Stimulated activated memory B cell treated with anti-CD40 and anti-IgM and Interleukin-4, amounts not matched to agents 10 μg/mL and 1 μg/mL and 100 μg/mL, for 72 hours (primary cell): ENCODE measurements around the gene KRT6C.

Experiments
- ATAC-seq: fragments of 150-1000 bp; cut with Tn5 transposase; 2 replicates; pipeline ENCODE4 v1.10.0; 2021
- H3K27ac Mint-ChIP-seq: one replicate; pipeline ENCODE4 v1.8.0; 2022; ENCODE audit warnings: mild to moderate bottlenecking, mixed read lengths
- H3K27me3 Mint-ChIP-seq: one replicate; pipeline ENCODE4 v1.8.0; 2022; ENCODE audit warnings: mixed read lengths
- H3K36me3 Mint-ChIP-seq: one replicate; pipeline ENCODE4 v1.8.0; 2022; ENCODE audit warnings: mixed read lengths
- H3K4me1 Mint-ChIP-seq: one replicate; pipeline ENCODE4 v1.8.0; 2022; ENCODE audit warnings: mixed read lengths
- H3K4me3 Mint-ChIP-seq: one replicate; pipeline ENCODE4 v1.8.0; 2022; ENCODE audit warnings: mild to moderate bottlenecking, moderate library complexity, mixed read lengths
- H3K9me3 Mint-ChIP-seq: one replicate; pipeline ENCODE4 v1.8.0; 2022; ENCODE audit warnings: mixed read lengths

KRT6C gene

DNA sequence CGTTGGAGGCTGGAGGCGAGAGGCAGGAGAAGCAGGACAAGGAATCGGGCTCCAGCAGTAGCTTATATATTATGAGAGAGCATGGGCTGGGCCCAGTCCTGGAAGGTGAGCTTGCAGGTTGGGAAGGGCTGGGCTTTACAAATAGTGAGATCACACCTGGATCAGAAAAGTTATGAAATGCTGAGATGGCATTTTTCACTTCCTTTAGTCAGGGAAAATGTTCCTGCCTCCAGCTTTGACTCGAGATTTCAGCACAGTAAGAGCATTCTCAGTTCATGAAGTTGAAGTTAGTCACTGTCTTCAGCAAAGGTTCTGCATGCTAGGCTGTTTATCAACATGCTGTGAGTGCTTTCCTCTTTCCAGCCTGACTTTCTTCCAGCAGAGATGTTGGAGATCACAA lies at the start of gene KRT6C:
Gene KRT6C (minus strand): TSS at position 38 of the 400 bp plus-strand sequence. CDS start 68 bp downstream, outside the sequence.
- H3K9me3 Mint-ChIP-seq = peaks cover 5% of the 10 kb centered on the region

DNA sequence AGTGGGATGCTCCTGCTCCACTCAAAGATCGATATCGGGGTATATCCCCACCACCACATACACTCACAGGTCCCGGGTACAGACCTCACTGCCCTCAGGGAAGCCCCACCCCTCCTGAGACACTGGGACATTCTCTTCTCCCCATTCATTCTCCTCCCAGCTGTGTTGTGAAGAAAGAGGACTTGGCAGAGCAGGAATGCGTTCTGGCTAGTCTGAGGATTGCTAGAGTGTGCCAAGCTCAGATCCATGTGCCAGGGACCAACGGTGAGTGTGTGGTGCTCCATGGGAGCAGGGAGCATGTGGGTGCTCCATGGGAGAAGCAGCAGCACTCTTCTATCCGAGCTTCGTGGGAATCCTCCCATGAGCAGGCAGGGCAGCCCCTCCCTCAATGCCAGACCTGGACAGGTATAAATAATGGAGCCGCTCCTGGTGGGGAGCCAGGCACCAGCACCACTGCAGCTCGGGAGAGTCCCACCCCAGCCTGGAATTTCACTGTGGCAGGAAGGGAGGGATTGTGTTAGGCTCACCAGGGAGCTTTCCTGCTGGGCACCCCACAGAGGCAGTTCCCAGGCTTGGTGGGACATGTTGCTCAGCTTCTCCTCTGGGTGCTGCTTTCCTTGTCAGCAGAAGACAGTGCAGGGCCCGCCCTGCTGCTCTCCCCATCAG lies 48.9 kb upstream of the KRT6C start:
- Mint-ChIP-seq H3K4me1 (no peaks in the 10 kb centered on the region), H3K27me3 (peaks cover 25% of the 10 kb centered on the region), H3K27ac (no peak overlapping the region), H3K4me3 (no peak overlapping the region), H3K36me3 (no peaks in the 10 kb centered on the region), H3K9me3 (no peaks in the 10 kb centered on the region)
- no peak for ATAC-seq

More for the DNA sequence above, at the start of gene KRT6C:
- H3K36me3 Mint-ChIP-seq = no peaks in the 10 kb centered on the region
- no peaks in the 10 kb centered on the region for H3K4me1 Mint-ChIP-seq
- no peak for ATAC-seq
- H3K4me3 Mint-ChIP-seq = no peak within 1 kb of the TSS
- no peak within 1 kb of the TSS for H3K27ac Mint-ChIP-seq
- no peaks in the 10 kb centered on the region for H3K27me3 Mint-ChIP-seq

DNA sequence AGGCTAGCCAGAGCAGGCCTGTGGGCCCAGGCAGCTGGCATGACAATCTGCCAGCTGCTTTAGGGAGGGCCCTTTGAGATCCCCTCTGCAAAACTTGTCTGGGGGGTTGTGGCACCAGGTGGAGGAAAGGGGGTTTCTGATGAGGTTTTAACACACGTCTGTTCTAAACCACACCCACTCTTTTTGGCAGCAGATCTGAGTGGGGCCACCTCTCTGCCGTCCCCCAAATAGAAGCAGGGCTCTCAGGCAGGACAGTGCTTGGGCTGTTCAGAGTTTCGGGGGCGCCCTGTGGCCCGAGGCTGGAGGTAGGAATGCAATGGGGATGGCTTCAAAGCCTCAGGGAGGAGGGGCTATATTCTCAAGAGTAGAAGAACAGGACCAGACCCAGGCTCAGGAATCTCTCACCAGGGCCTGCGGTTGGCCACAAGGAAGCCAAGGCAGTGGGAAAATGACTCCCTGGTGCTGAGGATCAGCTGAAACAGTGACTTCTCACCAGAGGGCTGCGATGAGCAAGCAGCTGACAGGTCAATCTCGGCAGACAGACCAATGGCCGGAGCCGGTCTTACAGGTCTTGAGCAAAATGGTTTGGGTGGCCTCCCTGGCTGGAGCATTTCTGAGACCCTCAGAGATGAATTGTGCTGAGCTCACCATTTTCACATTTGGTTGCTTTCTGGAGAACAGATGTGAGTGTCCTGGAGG lies 48.1 kb upstream of the KRT6C start:
- Mint-ChIP-seq H3K27ac (no peak overlapping the region), H3K4me1 (no peaks in the 10 kb centered on the region), H3K9me3 (no peaks in the 10 kb centered on the region), H3K4me3 (no peak overlapping the region), H3K36me3 (no peaks in the 10 kb centered on the region), H3K27me3 (peaks cover 21% of the 10 kb centered on the region)
- ATAC-seq = no peak

DNA sequence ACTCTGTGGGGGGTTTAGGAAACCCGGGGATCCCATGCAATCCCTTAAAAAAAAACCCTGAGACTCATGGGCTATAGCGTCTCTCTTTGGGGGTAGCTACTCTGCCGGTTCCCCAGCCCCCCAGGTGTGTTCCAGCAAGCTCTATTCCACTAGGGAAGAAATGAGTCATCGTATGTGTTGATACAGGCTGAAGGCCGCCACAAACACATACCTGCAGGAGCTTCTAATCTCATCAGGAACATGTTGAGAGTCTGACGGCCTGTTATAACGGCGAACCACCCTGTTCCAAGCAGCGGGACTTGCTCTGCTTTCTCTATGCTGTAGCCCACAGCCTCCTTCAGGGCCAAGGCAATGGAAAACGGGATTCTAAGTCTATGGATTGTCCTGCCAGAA lies 47.6 kb upstream of the KRT6C start:
- Mint-ChIP-seq H3K27me3 (peaks cover 17% of the 10 kb centered on the region), H3K36me3 (no peaks in the 10 kb centered on the region), H3K4me1 (no peaks in the 10 kb centered on the region), H3K4me3 (no peak overlapping the region), H3K9me3 (no peaks in the 10 kb centered on the region), H3K27ac (no peak overlapping the region)
- ATAC-seq = no peak

DNA sequence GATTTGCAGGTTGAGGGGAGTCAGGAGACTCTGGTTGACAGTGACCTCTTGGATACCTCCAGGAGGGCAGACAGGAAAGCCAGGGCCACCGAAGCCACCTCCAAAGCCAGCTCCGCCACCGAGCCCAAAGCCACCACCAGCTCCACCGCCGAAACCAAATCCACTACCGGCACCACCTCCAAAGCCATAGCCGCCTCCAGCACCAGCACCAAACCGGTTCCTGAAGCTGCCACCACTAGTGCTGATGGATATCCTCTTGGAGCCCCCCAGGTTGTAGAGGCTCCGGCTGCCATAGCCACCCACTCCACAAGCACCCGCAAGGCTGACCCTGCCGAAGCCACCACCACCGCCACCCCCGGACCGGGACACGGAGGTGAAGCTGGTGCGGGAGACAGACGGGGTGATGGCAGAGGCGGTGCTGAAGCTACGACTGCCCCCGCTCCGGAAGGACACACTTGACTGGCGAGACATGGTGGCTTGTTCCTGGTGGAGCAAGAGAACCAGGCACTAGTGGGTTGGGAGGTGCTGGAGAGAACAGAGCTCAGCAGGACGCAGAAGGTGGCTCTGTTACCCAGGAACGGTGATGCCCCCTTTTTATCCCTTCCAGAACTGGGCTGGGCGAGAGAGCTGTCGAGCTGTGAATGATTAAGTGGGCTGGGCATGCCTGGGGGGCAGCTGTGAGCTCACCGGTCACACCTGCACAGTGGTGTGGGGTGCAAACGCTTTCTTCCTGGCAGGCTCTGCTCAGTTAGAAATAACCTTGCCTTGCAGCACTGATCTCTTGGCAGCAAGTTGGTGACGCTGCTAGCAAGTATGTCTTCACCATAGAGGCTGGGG lies 46.4 kb upstream of the KRT6C start, which contains the start of gene KRT5:
Gene KRT5 (minus strand): TSS at position 569 of the 837 bp plus-strand sequence. CDS start 98 bp downstream, at position 471.
- H3K27me3 Mint-ChIP-seq = peaks cover 23% of the 10 kb centered on the region
- no peak within 1 kb of the TSS for H3K4me3 Mint-ChIP-seq
- no peaks in the 10 kb centered on the region for H3K9me3 Mint-ChIP-seq
- H3K27ac Mint-ChIP-seq = no peak within 1 kb of the TSS
- no peaks in the 10 kb centered on the region for H3K36me3 Mint-ChIP-seq
- no peak for ATAC-seq
- no peaks in the 10 kb centered on the region for H3K4me1 Mint-ChIP-seq

DNA sequence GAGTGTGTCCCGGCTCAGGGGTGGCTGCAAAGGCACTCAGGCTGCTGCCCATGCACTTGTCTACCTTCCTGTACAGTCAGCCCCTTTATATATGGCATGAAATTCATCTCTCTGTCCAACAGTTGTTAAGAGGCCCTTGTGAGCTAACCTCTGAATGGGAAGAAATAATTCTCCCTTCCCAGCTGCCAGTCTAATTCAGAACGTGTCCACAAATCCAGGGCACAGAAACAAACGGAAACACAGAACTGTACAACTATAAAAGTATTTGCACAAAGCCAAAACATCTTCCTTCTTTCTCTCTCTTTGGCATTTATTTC lies 45.7 kb upstream of the KRT6C start:
- Mint-ChIP-seq H3K36me3 (no peaks in the 10 kb centered on the region), H3K27me3 (peaks cover 30% of the 10 kb centered on the region), H3K4me3 (no peak overlapping the region), H3K27ac (no peak overlapping the region), H3K4me1 (no peaks in the 10 kb centered on the region), H3K9me3 (no peaks in the 10 kb centered on the region)
- no peak for ATAC-seq

DNA sequence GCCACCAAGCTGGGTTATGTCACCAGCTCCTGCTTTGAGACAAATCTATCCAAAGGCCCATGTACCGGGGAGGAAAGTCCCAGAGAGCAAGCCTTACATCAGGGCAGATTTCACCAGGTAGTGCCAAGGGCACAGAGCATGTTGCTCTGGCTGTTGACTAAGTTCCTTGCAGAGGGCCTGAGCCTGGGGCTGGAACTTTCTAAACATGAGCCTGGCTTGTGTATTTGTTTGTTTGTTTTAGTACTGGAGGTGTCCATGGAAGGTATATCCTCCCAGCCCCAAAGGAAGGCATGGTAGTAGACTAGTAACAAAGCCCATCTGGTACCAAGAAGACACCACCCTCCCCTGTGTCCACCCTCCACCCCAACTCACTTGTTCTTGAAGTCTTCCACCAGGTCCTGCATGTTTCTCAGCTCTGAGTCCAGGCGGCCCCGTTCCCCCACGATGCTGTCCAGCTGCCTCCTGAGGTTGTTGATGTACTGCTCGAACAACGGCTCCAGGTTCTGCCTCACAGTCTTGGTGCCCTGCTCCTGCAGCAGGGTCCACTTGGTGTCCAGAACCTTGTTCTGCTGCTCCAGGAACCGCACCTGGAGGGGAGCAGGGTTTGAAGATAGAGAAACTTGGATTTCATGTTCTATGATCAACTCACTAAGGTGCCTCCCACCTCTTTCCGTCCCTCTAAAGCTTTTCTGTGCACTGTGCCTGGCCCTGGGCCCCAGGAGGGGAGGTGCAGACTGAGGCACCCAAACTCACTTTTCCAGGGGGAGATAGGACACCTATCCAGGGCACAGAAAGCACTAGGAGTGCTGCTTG lies 45.2 kb upstream of the KRT6C start:
- H3K27me3 Mint-ChIP-seq = peaks cover 35% of the 10 kb centered on the region
- H3K4me1 Mint-ChIP-seq = no peaks in the 10 kb centered on the region
- no peaks in the 10 kb centered on the region for H3K36me3 Mint-ChIP-seq
- H3K4me3 Mint-ChIP-seq = no peak overlapping the region
- ATAC-seq = no peak
- H3K27ac Mint-ChIP-seq = no peak overlapping the region
- H3K9me3 Mint-ChIP-seq = no peaks in the 10 kb centered on the region

DNA sequence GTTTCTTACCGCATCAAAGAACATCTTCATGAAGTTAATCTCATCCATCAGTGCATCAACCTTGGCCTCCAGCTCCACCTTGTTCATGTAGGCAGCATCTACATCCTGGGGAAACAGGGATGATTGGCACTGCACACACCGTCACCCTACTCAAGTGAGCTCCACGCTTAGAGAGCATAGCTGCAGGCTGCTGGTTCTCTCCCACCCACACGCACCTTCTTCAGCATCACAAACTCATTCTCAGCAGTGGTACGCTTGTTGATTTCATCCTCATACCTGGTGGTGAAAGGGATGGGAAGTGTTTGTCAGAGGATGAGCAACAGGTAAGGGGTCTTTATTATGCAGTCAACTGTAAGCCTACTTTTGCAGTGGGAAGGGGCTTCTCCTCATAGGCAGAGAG lies 44.3 kb upstream of the KRT6C start:
- Mint-ChIP-seq H3K27me3 (peaks cover 36% of the 10 kb centered on the region), H3K36me3 (no peaks in the 10 kb centered on the region), H3K27ac (no peak overlapping the region), H3K4me1 (no peaks in the 10 kb centered on the region), H3K9me3 (no peaks in the 10 kb centered on the region), H3K4me3 (no peak overlapping the region)
- no peak for ATAC-seq

DNA sequence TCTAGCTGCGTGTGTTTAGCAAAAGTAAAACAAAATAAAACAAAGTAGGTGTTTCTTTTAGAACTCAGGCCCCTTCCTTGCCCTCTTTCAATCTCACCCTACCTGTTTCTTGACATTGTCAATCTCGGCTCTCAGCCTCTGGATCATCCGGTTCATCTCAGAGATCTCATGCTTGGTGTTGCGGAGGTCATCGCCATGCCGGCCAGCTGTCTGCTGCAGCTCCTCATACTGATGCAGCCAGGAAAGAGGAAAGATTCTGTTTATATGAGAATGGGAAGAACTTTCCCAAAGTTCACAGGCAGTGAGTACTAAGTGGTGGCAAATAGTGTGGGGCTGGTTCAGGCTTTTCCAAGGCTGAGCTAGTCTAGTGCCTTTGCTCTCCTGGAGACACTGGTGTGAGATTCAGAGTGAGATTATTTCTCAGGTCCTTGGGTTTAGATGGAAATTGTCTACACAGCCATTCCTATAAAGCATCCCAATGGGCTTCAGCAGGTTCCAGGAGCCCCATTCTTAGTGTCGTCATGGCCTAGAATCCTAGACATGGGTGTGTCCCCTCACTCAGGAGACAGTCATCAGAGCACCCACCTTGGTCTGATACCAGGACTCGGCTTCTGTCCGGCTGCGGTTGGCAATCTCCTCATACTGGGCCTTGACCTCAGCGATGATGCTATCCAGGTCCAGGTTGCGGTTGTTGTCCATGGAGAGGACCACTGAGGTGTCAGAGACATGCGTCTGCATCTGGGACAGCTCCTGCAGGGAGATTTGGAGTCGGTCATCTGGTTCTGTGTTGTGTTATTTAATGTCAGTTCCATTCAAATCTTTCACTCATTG lies 43.6 kb upstream of the KRT6C start:
- peaks cover 29% of the 10 kb centered on the region for H3K27me3 Mint-ChIP-seq
- no peaks in the 10 kb centered on the region for H3K4me1 Mint-ChIP-seq
- ATAC-seq = no peak

DNA sequence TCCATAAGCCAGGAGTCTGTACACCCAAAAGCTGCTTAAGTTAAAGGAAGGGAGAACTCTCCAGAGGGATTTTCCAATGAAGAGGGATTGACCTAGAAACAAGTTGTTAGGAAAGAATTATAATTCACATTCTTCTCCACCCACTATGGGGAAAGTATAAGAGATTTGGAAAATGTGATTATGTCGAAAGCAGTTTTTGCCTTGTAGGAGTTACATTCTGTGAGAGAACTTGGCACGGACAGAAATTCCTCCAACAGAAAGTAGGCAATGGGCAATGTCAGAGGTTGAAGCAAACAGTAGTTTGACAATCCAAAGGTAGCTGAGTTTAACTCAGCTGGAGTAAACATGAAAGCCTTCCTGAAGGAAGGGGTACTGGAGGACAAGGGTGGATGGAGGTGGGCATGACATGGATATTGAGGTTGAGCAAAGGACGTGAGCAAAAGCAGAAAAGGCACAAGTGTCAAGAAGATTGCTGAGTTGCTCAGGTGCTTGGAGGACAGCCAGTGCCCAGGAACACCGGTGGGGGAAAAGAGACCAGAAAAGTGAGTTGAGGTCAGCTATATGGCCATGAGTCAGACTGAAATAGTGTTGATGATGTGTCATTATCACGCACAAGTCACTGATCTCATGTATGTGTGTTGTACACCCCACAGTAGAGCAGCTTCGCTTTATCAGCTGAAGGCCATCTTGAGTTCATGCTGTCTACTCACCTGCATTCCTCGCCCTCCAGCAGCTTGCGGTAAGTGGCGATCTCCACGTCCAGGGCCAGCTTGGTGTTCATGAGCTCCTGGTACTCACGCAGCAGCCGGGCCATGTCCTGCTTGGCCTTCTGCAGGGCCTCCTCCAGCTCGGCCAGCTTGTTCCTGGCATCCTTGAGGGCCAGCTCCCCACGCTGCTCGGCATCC lies 42.6 kb upstream of the KRT6C start:
- ATAC-seq = no peak
- Mint-ChIP-seq H3K9me3 (peaks cover 7% of the 10 kb centered on the region), H3K4me3 (no peak overlapping the region), H3K27me3 (peaks cover 19% of the 10 kb centered on the region), H3K4me1 (no peaks in the 10 kb centered on the region), H3K36me3 (no peaks in the 10 kb centered on the region), H3K27ac (no peak overlapping the region)

More for the DNA sequence above, 43.6 kb upstream of the KRT6C start:
- Mint-ChIP-seq H3K36me3 (no peaks in the 10 kb centered on the region), H3K9me3 (no peaks in the 10 kb centered on the region), H3K27ac (no peak overlapping the region), H3K4me3 (no peak overlapping the region)

DNA sequence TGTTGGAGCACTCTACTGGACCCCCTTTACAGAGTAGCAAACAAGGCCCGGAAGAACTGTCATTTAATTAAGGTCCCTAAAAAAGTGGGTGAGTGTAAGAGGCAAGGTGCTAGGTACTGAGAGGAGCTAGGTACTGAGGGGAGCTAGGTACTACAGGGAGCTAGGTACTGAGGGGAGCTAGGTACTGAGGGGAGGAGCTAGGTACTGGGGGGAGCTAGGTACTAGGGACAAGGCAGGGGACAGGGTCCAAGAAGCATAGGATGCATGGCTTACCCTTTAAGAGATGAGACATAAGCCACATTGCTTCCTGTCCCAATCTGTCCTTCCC lies 41.7 kb upstream of the KRT6C start:
- no peaks in the 10 kb centered on the region for H3K36me3 Mint-ChIP-seq
- ATAC-seq = no peak
- no peak overlapping the region for H3K4me3 Mint-ChIP-seq
- no peaks in the 10 kb centered on the region for H3K4me1 Mint-ChIP-seq
- H3K27me3 Mint-ChIP-seq = peaks cover 22% of the 10 kb centered on the region
- peaks cover 7% of the 10 kb centered on the region for H3K9me3 Mint-ChIP-seq
- no peak overlapping the region for H3K27ac Mint-ChIP-seq

DNA sequence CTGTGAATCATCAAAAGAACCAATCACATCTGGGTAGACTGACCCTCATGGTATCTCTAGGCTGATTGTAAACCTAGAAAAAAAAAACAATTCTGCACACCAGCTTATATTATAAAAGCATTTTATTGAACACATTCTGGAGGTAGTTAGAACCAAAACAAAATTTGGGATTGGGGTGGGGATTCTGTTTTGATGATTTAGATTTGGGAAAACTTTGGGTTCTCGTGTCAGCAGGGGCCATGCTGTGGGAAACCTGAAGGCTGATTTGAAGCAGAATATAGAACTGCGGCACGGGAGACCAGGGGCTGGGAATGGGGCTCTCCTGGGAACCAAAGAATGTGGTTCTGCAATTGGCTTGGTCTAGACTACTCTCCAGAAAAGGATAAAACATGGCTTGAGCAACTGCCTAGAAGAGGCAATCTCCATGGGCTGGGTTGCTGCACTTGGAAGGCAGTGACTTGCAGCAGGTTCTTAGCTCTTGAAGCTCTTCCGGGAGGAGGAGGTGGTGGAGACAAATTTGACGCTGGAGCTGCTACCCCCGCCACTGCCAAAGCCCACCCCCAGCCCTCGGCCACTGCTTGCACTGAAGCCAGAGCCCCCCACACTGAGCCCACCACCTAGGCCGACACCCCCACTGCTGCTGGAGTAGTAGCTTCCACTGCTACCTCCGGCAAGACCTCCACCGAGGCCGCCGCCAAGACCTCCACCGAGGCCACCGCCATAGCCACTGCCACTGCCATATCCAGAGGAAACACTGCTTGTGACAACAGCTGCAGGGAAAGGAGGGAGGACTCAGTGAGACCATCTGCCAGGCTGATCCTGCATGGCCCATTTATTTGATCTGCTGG lies 41.1 kb upstream of the KRT6C start:
- peaks cover 28% of the 10 kb centered on the region for H3K27me3 Mint-ChIP-seq
- no peak overlapping the region for H3K4me3 Mint-ChIP-seq
- no peaks in the 10 kb centered on the region for H3K36me3 Mint-ChIP-seq
- H3K4me1 Mint-ChIP-seq = no peaks in the 10 kb centered on the region
- no peak overlapping the region for H3K27ac Mint-ChIP-seq
- H3K9me3 Mint-ChIP-seq = peaks cover 7% of the 10 kb centered on the region
- ATAC-seq = no peak

DNA sequence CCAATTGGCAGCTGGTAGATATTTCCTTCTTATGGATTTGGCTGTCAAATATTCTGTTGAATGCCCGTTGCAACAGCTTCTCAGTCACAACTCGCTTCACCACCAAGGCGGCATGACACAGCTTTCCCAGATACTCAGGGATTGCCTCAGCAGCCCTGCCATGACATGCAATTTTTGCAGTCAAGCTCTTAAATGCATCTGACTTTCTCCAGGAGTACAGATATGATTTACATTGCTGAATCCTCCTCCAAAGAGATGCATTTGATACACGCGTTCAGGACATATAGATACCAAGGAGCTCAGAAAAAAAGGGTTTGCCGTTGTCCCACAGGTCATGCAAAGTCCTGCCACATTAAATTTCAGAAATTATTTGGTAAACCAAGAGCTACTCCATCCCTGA lies 40.1 kb upstream of the KRT6C start:
- no peak overlapping the region for H3K27ac Mint-ChIP-seq
- peaks cover 7% of the 10 kb centered on the region for H3K9me3 Mint-ChIP-seq
- no peak overlapping the region for H3K4me3 Mint-ChIP-seq
- H3K27me3 Mint-ChIP-seq = peaks cover 35% of the 10 kb centered on the region
- H3K4me1 Mint-ChIP-seq = no peaks in the 10 kb centered on the region
- no peaks in the 10 kb centered on the region for H3K36me3 Mint-ChIP-seq
- no peak for ATAC-seq
